H1 (cell line): ENCODE data around the gene CHCHD6. TPM values are rescaled to one million over a fixed set of nuclear protein-coding genes. Genes with fewer than 3 reads are reported as not detected.

ENCODE experiments used
- ASH2L ChIP-seq: fragments of 200-600, 300-600 bp; sonication (generic); IDR thresholded peaks from one replicate; pipeline ENCODE4 v1.7.1; 2017; ENCODE audit warnings: low read length
- ATF2 ChIP-seq: IDR thresholded peaks from 2 replicates; pipeline ENCODE4 v1.6.1; 2012; ENCODE audit warnings: low read length, inconsistent platforms
- GTF2F1 ChIP-seq: IDR thresholded peaks from 2 replicates; pipeline ENCODE4 v1.6.1; 2012; ENCODE audit warnings: low read depth, low read length, improper control_type of control experiment, borderline replicate concordance
- KDM1A ChIP-seq: fragments of 200-600, 300-600 bp; sonication (generic); IDR thresholded peaks from 2 replicates; pipeline ENCODE4 v1.7.1; 2016; ENCODE audit warnings: mild to moderate bottlenecking, low read length, borderline replicate concordance
- NRF1 ChIP-seq: IDR thresholded peaks from 2 replicates; pipeline ENCODE4 v1.6.1; 2011; ENCODE audit warnings: mild to moderate bottlenecking, low read depth, low read length, improper control_type of control experiment
- RBBP5 ChIP-seq: IDR thresholded peaks from 2 replicates; pipeline ENCODE4 v1.7.1; 2012; ENCODE audit warnings: low read depth, mild to moderate bottlenecking, inconsistent platforms, low read length, moderate library complexity, borderline replicate concordance
- polyA plus RNA-seq, 7 experiments: library from polyadenylated mRNA; depleted of rRNA in 3 of 7; stranded (reverse) in 5 of 7; unstranded in 2 of 7; fragments of >200 nt in 5 of 7; fragments of 200-250 nt in 2 of 7; gene quantifications; 1 replicate in 5 of 7; 2 replicates in 1 of 7; 4 replicates in 1 of 7; pipeline versions ENCODE4 v1.2.1 to v1.2.3, GENCODE V29; 2011 to 2013; ENCODE audit warnings: missing spikeins in 2 of 7, mixed read lengths in 2 of 7
- total RNA-seq: library from RNA; stranded (reverse); fragmentation: NEBNext Ultra II Directional; extraction: Animal tissue kit (Norgen Biotek cat#: 25700); gene quantifications from 2 replicates; pipeline ENCODE4 v1.2.1, GENCODE V29; 2021
- TF ChIP-seq, protein P1 (sequence below): fragments of 300-600 bp; sonication (generic); IDR thresholded peaks from 2 replicates; pipeline ENCODE4 v1.7.1; 2012; ENCODE audit warnings: low read length, moderate library complexity, mild to moderate bottlenecking, inconsistent platforms; ENCODE audit not compliant: insufficient replicate concordance

Gene CHCHD6
- total and polyA plus RNA-seq, 2 of the 8 experiments (the other 6 are each of a cell fraction or from before 2014, with no cell fraction given): 32.4 to 37.6 TPM

DNA sequence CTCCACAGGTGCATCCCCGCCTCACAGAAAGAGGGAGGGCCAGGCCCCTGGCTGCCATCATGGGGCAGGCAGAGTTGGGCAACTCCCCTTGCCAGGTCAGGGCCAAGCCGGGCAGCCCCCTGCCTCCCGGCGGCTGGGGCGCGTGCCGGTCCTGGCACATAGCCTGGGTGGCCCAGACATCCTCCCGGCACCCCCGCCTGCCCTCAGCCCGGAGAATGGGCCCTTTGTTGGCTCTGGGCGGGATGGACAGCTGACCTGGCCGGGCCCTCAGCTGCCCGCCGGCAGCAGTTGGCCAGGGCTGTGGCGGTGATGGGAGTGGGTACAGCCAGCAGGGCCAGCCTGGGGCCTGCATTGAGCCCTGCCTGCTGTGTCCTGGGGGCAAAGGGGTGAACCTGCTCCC, 295.3 kb downstream of the CHCHD6 start (continued):
- no peak for TF ChIP-seq KDM1A
- TF ChIP-seq, protein P1, sequence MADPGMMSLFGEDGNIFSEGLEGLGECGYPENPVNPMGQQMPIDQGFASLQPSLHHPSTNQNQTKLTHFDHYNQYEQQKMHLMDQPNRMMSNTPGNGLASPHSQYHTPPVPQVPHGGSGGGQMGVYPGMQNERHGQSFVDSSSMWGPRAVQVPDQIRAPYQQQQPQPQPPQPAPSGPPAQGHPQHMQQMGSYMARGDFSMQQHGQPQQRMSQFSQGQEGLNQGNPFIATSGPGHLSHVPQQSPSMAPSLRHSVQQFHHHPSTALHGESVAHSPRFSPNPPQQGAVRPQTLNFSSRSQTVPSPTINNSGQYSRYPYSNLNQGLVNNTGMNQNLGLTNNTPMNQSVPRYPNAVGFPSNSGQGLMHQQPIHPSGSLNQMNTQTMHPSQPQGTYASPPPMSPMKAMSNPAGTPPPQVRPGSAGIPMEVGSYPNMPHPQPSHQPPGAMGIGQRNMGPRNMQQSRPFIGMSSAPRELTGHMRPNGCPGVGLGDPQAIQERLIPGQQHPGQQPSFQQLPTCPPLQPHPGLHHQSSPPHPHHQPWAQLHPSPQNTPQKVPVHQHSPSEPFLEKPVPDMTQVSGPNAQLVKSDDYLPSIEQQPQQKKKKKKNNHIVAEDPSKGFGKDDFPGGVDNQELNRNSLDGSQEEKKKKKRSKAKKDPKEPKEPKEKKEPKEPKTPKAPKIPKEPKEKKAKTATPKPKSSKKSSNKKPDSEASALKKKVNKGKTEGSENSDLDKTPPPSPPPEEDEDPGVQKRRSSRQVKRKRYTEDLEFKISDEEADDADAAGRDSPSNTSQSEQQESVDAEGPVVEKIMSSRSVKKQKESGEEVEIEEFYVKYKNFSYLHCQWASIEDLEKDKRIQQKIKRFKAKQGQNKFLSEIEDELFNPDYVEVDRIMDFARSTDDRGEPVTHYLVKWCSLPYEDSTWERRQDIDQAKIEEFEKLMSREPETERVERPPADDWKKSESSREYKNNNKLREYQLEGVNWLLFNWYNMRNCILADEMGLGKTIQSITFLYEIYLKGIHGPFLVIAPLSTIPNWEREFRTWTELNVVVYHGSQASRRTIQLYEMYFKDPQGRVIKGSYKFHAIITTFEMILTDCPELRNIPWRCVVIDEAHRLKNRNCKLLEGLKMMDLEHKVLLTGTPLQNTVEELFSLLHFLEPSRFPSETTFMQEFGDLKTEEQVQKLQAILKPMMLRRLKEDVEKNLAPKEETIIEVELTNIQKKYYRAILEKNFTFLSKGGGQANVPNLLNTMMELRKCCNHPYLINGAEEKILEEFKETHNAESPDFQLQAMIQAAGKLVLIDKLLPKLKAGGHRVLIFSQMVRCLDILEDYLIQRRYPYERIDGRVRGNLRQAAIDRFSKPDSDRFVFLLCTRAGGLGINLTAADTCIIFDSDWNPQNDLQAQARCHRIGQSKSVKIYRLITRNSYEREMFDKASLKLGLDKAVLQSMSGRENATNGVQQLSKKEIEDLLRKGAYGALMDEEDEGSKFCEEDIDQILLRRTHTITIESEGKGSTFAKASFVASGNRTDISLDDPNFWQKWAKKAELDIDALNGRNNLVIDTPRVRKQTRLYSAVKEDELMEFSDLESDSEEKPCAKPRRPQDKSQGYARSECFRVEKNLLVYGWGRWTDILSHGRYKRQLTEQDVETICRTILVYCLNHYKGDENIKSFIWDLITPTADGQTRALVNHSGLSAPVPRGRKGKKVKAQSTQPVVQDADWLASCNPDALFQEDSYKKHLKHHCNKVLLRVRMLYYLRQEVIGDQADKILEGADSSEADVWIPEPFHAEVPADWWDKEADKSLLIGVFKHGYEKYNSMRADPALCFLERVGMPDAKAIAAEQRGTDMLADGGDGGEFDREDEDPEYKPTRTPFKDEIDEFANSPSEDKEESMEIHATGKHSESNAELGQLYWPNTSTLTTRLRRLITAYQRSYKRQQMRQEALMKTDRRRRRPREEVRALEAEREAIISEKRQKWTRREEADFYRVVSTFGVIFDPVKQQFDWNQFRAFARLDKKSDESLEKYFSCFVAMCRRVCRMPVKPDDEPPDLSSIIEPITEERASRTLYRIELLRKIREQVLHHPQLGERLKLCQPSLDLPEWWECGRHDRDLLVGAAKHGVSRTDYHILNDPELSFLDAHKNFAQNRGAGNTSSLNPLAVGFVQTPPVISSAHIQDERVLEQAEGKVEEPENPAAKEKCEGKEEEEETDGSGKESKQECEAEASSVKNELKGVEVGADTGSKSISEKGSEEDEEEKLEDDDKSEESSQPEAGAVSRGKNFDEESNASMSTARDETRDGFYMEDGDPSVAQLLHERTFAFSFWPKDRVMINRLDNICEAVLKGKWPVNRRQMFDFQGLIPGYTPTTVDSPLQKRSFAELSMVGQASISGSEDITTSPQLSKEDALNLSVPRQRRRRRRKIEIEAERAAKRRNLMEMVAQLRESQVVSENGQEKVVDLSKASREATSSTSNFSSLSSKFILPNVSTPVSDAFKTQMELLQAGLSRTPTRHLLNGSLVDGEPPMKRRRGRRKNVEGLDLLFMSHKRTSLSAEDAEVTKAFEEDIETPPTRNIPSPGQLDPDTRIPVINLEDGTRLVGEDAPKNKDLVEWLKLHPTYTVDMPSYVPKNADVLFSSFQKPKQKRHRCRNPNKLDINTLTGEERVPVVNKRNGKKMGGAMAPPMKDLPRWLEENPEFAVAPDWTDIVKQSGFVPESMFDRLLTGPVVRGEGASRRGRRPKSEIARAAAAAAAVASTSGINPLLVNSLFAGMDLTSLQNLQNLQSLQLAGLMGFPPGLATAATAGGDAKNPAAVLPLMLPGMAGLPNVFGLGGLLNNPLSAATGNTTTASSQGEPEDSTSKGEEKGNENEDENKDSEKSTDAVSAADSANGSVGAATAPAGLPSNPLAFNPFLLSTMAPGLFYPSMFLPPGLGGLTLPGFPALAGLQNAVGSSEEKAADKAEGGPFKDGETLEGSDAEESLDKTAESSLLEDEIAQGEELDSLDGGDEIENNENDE: no peak
- TF ChIP-seq RBBP5: no peak
- no peak for TF ChIP-seq NRF1
- no peak for TF ChIP-seq GTF2F1
- TF ChIP-seq ATF2: no peak
- TF ChIP-seq ASH2L: no peak
